Suprapubic skin (tissue), 4 donors: Measurements from ENCODE around the gene ALDH1A2.

Experiments
- CTCF ChIP-seq, 2 donors: fragments of 200-600 bp in 1 of 2; fragments of 450-650 bp in 1 of 2; sonication (generic) in 1 of 2; IDR thresholded peaks; one replicate each; pipeline ENCODE4 v1.5.1; 2016 to 2019; ENCODE audit warnings: antibody characterized with exemption in 2 of 2, mild to moderate bottlenecking in 1 of 2, moderate library complexity in 1 of 2
- EP300 ChIP-seq: sonication (generic); formaldehyde crosslinking; IDR thresholded peaks from one replicate; pipeline ENCODE4 v1.6.1; 2017; ENCODE audit warnings: antibody characterized with exemption
- POLR2A ChIP-seq, 2 donors: fragments of 450-650 bp; IDR thresholded peaks; one replicate each; pipeline ENCODE4 v1.6.1; 2017; ENCODE audit warnings: antibody characterized with exemption in 2 of 2, mild to moderate bottlenecking in 2 of 2, moderate library complexity in 2 of 2
- POLR2AphosphoS5 ChIP-seq, 3 donors: sonication (generic); formaldehyde crosslinking; IDR thresholded peaks; one replicate each; pipeline ENCODE4 v1.6.1; 2017; ENCODE audit warnings: antibody characterized with exemption in 3 of 3

- TF ChIP-seq CTCF (IDR thresholded peaks at IDR 0.05): no peak
- no peak for TF ChIP-seq EP300
- TF ChIP-seq POLR2A (IDR thresholded peaks at IDR 0.05): no peak
- no peak for TF ChIP-seq POLR2AphosphoS5 (IDR thresholded peaks at IDR 0.05)
Measured at GRCh38 chr15:58065445-58066041, at the start of gene ALDH1A2.
